Urothelium cell line (cell line): ENCODE measurements around the gene ALCAM.
A peak's percentile ranks its signal among the peaks of the same experiment; 100 is the strongest.
"Not testable (repeated sequence)": the region's sequence is repeated elsewhere in the genome, so short reads cannot be mapped to it uniquely, and the experiment has no call there.

ENCODE experiments used
- DNase-seq: peaks from one replicate; pipeline ENCODE4 v3.0.0; 2011; ENCODE audit warnings: low spot score, mixed read lengths
- FAIRE-seq: peaks from 2 replicates; lab custom pipeline; 2011; peaks lifted over from hg19 to GRCh38; lab: Jason Lieb, UNC

Gene ALCAM

GRCh38 chr3:105385819-105386508, 19.3 kb downstream of the ALCAM start:
- FAIRE-seq (no peak), DNase-seq (no peak)

GRCh38 chr3:105387122-105387751, 20.5 kb downstream of the ALCAM start:
- DNase-seq (no peak), FAIRE-seq (no peak)

DNA sequence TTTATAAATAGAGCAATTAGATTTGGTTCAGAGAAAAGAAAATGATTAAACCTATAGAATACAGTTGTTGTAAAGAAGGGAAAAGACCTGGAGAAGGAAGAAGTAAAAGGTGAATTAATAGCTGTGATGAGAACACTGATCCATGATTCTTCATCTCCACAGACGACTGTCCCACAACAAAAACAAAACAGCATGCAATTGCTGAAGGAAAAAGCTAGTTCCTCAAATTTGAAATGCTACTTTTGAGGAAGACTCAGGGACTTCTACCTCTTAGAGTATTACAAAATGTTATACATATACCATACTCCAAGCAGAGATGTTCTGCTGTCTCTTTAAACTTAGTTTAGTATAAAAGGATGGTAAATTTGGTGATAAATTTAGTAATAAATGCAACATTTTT, 21.5 kb downstream of the ALCAM start:
- DNase-seq, result no peak
- FAIRE-seq, result no peak

- DNase-seq, FAIRE-seq: not testable (repeated sequence)
Measured at GRCh38 chr3:105389759-105390158, 23.1 kb downstream of the ALCAM start.

DNA sequence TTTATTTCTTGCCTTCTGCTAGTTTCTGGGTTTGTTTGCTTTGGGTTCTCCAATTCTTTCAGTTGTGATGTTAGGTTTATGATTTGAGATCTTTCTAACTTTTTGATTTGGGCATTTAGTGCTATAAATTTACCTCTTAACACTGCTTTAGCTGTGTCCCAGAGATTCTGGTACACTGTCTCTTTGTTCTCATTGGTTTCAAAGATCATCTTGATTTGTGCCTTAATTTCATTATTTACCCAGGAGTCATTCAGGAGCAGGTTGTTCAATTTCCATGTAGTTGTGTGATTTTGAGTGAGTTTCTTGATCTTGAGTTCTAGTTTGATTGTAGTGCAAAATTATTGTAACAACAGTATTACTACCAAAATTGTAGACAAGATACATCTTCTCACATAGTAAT, 25.9 kb downstream of the ALCAM start:
- not testable (repeated sequence) for FAIRE-seq, DNase-seq

- FAIRE-seq, result no peak
- no peak for DNase-seq
Measured at GRCh38 chr3:105394177-105394576, 27.5 kb downstream of the ALCAM start.

- no peak for FAIRE-seq
- DNase-seq, result no peak
Measured at GRCh38 chr3:105397974-105398373, 31.3 kb downstream of the ALCAM start.

DNA sequence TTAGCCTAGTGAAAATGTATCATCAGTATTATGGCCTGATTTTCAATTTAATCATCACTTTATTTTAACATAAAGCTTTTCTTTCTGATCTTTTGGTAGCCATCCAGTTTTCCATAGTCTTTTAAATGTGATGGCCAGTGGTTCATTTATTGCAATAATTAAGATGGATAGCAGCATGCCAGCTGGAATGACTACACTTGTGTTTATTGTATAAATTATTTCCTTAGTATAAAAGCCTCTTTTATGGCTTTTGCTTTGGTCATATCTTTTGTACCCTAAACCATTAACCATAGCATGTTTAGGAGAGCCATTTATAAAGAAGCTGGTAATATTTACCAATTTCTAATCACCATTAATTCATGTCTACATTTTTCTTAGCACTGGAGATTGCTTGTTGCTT, 31.7 kb downstream of the ALCAM start:
- no peak for FAIRE-seq
- DNase-seq, result no peak

- DNase-seq (no peak), FAIRE-seq (no peak)
Measured at GRCh38 chr3:105399062-105399461, 32.4 kb downstream of the ALCAM start.

GRCh38 chr3:105399611-105400010, 32.9 kb downstream of the ALCAM start:
- DNase-seq, result no peak

DNA sequence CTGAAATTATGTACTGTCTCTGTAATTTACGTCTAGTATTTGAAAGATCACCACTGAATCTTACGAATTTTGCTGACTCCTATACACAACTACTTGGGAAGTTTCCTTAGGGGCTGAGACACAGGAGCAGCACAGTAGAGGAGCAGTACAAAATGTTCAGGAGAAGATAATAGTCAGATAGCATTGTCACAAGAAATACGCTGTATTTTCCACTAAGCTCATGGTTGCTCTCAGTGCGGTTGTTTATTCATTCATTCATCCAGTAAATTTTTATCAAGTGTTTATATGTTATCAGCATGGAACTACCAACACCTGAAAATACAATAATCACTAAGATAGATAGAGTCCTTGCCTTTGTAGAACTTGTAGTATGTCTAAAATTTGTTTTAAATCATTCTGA, 34.5 kb downstream of the ALCAM start:
- DNase-seq (no peak), FAIRE-seq (no peak)

More at GRCh38 chr3:105399611-105400010, 32.9 kb downstream of the ALCAM start:
- FAIRE-seq, result no peak

DNA sequence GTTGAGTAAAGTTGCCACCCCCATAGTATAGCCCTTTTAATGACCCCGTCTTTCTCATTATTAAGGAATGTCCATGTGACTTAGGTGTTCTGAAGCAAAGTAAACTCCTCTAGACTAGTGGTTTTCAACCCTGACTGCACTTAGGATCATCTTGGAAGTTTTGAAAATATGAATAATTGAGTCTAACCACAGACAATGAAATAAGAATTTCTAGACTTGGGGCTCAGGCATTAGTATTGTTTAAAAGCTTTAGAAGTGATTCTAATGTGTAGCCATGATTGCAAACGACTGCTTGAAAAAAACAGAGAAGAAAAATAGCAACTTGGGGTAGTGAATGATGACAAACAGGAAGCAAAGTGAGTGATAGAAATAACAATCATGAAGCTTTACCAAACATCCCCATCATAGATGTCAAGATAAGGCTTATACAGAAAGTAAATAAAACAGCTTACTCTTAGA, 35.0 kb downstream of the ALCAM start:
- DNase-seq, result peak; percentile 14
- no peak for FAIRE-seq

DNA sequence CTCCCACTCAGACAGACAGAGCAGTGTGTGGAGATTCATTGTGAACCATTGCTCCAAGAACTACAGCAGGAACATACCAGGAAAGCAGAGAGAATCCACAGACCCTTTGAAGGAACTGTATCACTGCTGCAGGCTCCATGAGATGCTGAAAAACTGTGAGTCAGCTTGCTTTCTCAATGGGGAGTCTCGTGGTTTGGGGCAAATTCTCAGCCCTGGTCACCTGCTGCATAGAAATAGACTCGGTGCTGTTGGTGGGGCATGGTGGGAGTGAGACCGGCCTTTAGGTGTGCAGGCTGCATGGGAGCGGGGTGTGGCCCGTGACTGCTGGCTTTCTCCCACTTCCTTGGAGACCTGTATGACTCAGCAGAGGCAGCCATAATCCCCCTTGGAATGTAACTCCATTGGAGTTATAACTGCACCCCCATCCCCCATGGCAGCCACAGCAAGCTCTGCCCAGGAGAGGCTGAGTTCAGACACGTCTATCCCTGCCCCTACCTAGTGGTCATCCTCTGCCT, 35.6 kb downstream of the ALCAM start:
- FAIRE-seq, result no peak

DNA sequence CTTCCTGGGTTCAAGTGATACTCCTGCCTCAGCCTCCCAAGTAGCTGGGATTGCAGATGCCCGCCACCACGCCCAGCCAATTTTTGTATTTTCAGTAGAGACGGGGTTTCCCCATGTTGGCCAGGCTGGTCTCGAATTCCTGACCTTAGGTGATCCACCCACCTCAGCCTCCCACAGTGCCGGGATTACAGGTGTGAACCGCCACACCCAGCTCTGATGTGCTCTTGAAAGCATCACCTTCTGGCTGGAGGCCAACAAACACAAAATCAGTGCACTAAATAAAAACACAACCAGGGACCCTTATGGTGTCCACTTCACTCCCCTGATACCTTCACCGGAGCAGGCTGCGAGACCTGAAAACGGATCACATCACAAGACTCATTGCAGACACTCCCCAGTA, 36.3 kb downstream of the ALCAM start:
- FAIRE-seq, DNase-seq: not testable (repeated sequence)

More for the DNA sequence above, 35.6 kb downstream of the ALCAM start:
- DNase-seq, result peak; percentile 60

GRCh38 chr3:105406268-105406667, 39.6 kb downstream of the ALCAM start:
- FAIRE-seq (no peak), DNase-seq (no peak)

DNA sequence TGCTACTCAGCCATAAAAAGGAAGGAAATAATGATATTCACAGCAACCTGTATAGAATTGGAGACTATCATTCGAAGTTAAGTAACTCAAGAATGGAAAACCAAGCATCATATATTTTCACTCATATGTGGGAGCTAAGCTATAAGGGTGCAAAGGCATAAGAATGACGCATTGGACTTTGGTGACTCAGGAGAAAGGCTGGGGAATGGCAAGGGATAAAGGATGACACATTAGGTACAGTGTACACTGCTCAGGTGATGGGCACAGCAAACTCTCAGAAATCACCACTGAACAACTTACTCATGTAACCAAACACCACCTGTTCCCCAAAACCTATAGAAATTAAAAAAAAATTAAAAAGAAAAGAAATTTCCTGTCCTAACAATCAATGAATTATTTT, 42.7 kb downstream of the ALCAM start:
- DNase-seq (no peak), FAIRE-seq (no peak)

DNA sequence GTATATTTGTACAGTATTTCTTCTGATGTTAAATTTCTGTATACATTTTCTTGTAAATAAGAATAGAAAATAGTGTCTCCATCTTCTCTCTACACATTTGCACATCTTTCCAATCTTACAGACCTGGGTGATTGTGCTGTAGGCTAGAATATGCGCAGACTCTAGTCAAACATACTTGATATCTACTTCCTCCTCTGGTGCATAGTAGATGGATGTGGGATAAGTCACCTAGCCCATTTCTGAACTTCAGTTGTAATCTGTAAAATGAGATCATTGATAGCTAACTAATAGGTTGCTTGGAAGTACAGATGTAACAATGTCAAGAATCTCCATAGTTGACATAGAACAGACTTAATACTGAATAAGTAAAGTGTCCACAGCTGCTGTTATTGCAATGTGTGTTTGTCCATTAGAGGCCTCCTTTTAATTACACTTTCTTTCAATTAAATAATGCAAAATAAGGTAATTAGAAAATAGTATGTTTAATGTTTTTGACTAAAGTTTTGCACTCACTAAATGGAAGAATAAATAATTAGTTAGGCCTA, 46.7 kb downstream of the ALCAM start:
- FAIRE-seq, result no peak
- no peak for DNase-seq

GRCh38 chr3:105414841-105415240, 48.1 kb downstream of the ALCAM start:
- DNase-seq, result no peak
- no peak for FAIRE-seq

DNA sequence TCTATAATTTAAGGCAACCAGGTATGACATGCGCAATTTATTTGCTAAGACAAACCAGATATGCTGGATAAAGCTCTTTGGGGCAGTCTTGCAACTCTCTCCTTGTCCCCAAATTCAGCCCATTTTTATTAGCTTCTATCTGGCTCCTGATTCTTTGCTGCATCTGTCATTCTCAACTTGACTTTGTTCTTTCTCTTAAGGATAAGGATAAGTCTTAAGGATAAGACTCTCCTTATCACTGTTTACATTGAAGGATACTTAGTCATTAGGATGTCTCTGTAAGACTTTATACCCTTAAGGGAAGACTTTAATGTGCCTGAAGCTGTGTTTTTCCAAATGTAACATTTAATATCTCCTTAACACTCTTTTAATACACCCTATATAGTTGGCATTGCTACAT, 49.2 kb downstream of the ALCAM start:
- DNase-seq (no peak), FAIRE-seq (no peak)

DNA sequence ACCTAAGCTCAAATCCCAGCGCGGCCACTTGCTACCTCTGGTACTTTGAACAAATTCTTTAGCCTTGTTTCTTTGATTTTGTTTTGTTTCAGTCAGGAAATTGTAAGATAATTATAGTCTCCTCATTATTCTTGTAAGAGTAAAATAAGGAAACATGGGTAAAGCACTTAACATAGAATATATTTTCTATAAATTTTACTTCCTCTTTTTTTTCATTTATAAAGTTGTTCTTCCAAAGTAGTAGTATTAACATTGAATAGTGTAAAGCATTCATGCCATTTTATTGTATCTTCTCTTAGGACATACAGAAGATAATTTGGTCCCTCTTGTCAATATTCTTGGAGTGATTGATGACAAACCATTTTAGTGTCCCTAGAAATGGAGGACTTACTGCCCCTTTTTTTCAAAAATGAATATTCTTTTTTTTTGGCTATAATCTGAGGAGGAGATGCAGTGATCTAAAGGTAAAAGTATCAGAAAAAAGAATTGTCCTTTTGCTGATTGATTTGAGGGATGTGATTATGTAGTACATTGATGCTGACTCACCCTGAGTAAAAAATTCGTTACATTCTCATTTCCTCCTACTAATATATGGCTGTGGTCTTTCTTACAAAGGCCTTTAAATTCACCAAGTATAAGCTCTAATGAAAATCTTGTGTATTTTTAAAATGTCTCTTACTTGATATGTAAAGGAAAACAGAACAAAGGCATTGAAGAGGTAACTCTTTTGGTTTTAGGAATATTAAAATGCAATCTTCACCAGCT, 51.0 kb downstream of the ALCAM start:
- no peak for DNase-seq
- no peak for FAIRE-seq

DNA sequence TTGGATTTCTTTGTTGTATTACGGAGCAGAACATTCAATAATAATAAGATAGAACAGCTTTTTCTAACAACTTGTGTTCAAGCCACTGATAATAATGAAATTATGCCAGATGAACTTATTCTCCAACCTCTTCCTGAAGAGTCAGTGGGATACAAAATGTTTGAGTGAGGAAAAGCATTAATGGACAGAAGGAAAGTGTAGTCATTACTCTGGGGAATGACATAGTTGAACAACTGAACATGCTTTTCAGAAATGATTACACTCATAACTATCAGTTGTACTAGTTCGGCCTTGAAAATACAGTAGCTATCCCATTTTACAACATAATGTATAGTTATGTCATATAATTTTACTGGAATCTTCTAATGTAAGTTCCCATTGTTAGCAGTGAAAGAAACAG, 55.9 kb downstream of the ALCAM start:
- FAIRE-seq (no peak), DNase-seq (no peak)
